ENCODE measurements around the gene SZRD1.

DNA sequence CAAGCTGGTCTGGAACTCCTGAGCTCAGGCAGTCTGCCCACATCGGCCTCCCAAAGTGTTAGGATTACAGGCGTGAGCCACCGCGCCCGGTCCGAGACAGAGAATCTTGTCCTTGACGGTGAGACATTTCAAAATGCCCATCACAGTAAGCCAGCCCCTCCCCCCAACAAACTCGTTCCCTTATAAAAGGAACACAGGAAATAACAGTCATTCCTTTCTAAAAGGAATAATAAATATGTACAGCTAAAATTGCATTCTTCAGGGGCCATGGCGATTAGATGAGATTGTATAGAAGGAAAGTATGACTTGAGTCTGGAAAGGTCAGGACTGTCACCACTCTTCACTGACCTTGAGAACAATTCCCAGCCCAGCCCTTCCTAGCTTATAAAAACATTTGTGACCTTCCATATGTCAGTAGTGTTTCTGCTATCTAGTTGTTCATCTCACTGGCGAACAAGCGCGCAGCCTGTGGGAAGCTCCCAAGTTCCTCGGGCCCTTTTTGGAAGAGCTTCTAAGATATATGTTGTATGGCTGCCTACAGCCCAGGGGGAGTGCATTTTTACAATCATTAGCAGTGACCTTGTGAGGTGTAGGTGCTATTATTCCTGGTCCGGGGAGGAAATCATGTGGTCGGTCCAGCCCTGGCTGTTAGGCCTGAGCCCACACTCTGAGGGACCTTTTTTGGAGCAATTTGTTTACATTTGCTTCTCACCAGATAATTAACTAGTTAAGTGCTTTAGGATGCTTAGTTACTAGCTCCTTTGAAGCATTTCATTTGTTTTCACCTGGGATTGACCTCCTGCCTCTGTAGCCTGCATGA, 8.7 kb downstream of the SZRD1 start:
- TF ChIP-seq, protein P1, sequence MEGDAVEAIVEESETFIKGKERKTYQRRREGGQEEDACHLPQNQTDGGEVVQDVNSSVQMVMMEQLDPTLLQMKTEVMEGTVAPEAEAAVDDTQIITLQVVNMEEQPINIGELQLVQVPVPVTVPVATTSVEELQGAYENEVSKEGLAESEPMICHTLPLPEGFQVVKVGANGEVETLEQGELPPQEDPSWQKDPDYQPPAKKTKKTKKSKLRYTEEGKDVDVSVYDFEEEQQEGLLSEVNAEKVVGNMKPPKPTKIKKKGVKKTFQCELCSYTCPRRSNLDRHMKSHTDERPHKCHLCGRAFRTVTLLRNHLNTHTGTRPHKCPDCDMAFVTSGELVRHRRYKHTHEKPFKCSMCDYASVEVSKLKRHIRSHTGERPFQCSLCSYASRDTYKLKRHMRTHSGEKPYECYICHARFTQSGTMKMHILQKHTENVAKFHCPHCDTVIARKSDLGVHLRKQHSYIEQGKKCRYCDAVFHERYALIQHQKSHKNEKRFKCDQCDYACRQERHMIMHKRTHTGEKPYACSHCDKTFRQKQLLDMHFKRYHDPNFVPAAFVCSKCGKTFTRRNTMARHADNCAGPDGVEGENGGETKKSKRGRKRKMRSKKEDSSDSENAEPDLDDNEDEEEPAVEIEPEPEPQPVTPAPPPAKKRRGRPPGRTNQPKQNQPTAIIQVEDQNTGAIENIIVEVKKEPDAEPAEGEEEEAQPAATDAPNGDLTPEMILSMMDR (conservative IDR thresholded peaks at IDR 0.05; ENCODE audit: low read length): no peak
- TF ChIP-seq EZH2phosphoT487 (IDR thresholded peaks at IDR 0.05; ENCODE audit: borderline replicate concordance, low read depth, low read length): no peak

Measured in OCI-LY7 (cell line).